Liver (tissue), 9 donors: ENCODE data around the gene WDR44. TPM values are rescaled to one million over a fixed set of nuclear protein-coding genes. Genes with fewer than 3 reads are reported as not detected.

ENCODE experiments used
- DNase-seq: peaks from one replicate; pipeline ENCODE4 v3.0.0-alpha.2; 2017; ENCODE audit warnings: low spot score
- H3K27ac ChIP-seq, 2 donors: one replicate each; pipeline ENCODE4 v1.7.0; 2013; ENCODE audit warnings: inconsistent platforms in 2 of 2, low read length in 2 of 2, control low read depth in 1 of 2, low read depth in 1 of 2, mild to moderate bottlenecking in 1 of 2
- H3K27me3 ChIP-seq, 4 donors: one replicate each; pipeline versions ENCODE4 v1.6.1 to v1.7.0; 2013; ENCODE audit warnings: low read length in 3 of 4, inconsistent platforms in 1 of 4, mild to moderate bottlenecking in 1 of 4, moderate library complexity in 1 of 4; ENCODE audit not compliant: control insufficient read depth in 4 of 4, insufficient read depth in 4 of 4
- H3K36me3 ChIP-seq, 4 donors: one replicate each; pipeline versions ENCODE4 v1.6.1 to v1.7.0; 2013; ENCODE audit warnings: low read length in 3 of 4, mild to moderate bottlenecking in 3 of 4, low read depth in 1 of 4, moderate library complexity in 1 of 4; ENCODE audit not compliant: control insufficient read depth in 4 of 4, insufficient read depth in 3 of 4
- H3K4me1 ChIP-seq, 4 donors: one replicate each; pipeline versions ENCODE4 v1.6.1 to v1.7.0; 2013; ENCODE audit warnings: low read length in 3 of 4, mild to moderate bottlenecking in 3 of 4, moderate library complexity in 1 of 4; ENCODE audit not compliant: control insufficient read depth in 4 of 4, insufficient read depth in 4 of 4
- H3K4me3 ChIP-seq, 3 donors: one replicate each; pipeline versions ENCODE4 v1.6.1 to v1.7.0; 2013; ENCODE audit warnings: low read length in 3 of 3, control low read depth in 1 of 3, low read depth in 1 of 3, mild to moderate bottlenecking in 1 of 3
- H3K9ac ChIP-seq, 2 donors: one replicate each; pipeline ENCODE4 v1.7.0; 2013; ENCODE audit warnings: low read length in 2 of 2, mild to moderate bottlenecking in 2 of 2, moderate library complexity in 2 of 2, control low read depth in 1 of 2, low read depth in 1 of 2
- H3K9me3 ChIP-seq, 4 donors: one replicate each; pipeline versions ENCODE4 v1.6.1 to v1.7.0; 2013; ENCODE audit warnings: low read length in 3 of 4; ENCODE audit not compliant: control insufficient read depth in 4 of 4
- EGR1 ChIP-seq, 2 donors: IDR thresholded peaks; 2 replicates each; pipeline ENCODE4 v1.6.1; 2016 to 2018; ENCODE audit warnings: antibody characterized with exemption in 2 of 2, low read depth in 2 of 2
- FOXA1 ChIP-seq: IDR thresholded peaks from 2 replicates; pipeline ENCODE4 v1.6.1; 2016; ENCODE audit warnings: antibody characterized with exemption
- FOXA2 ChIP-seq: IDR thresholded peaks from 2 replicates; pipeline ENCODE4 v1.6.1; 2016; ENCODE audit warnings: antibody characterized with exemption
- GABPA ChIP-seq, 2 donors: IDR thresholded peaks in 1 of 2; conservative IDR thresholded peaks in 1 of 2; 2 replicates each; pipeline ENCODE4 v1.6.1; 2016; ENCODE audit warnings: antibody characterized with exemption in 2 of 2, mild to moderate bottlenecking in 1 of 2, moderate library complexity in 1 of 2
- HNF4A ChIP-seq, 2 donors: conservative IDR thresholded peaks; 2 replicates each; pipeline ENCODE4 v1.6.1; 2016; ENCODE audit warnings: antibody characterized with exemption in 2 of 2, mild to moderate bottlenecking in 2 of 2
- HNF4G ChIP-seq: IDR thresholded peaks from 2 replicates; pipeline ENCODE4 v1.6.1; 2016; ENCODE audit warnings: antibody characterized with exemption
- JUND ChIP-seq, 2 donors: IDR thresholded peaks; 2 replicates each; pipeline ENCODE4 v1.6.1; 2016; ENCODE audit warnings: antibody characterized with exemption in 2 of 2
- MAX ChIP-seq: IDR thresholded peaks from 2 replicates; pipeline ENCODE4 v1.6.1; 2016; ENCODE audit warnings: antibody characterized with exemption
- RAD21 ChIP-seq, 2 donors: IDR thresholded peaks; 2 replicates each; pipeline ENCODE4 v1.6.1; 2016; ENCODE audit warnings: antibody characterized with exemption in 2 of 2, mild to moderate bottlenecking in 2 of 2
- RXRA ChIP-seq, 2 donors: IDR thresholded peaks; 2 replicates each; pipeline ENCODE4 v1.6.1; 2017 to 2018; ENCODE audit warnings: antibody characterized with exemption in 2 of 2, mild to moderate bottlenecking in 1 of 2
- SP1 ChIP-seq: IDR thresholded peaks from 2 replicates; pipeline ENCODE4 v1.6.1; 2018; ENCODE audit warnings: antibody characterized with exemption, mild to moderate bottlenecking
- TAF1 ChIP-seq: conservative IDR thresholded peaks from 2 replicates; pipeline ENCODE4 v1.6.1; 2016; ENCODE audit warnings: antibody characterized with exemption, mild to moderate bottlenecking
- YY1 ChIP-seq: IDR thresholded peaks from 2 replicates; pipeline ENCODE4 v1.6.1; 2016; ENCODE audit warnings: antibody characterized with exemption, mild to moderate bottlenecking
- whole genome bisulfite sequencing: extraction: QIAGEN DNeasy Blood & Tissue Kit; methylation state at CpG from one replicate; pipeline ENCODE4 v1.1.7; 2013; 5-methylcytosine and 5-hydroxymethylcytosine counted together
- polyA plus RNA-seq, 2 donors: library from polyadenylated mRNA; stranded (reverse) in 1 of 2; unstranded in 1 of 2; fragments of 200-250 nt in 1 of 2; fragments of >200 nt in 1 of 2; fragmentation: Nextera tagmentation in 1 of 2; extraction: Ambion mirVana in 1 of 2; gene quantifications; one replicate each; pipeline versions ENCODE4 v1.2.1 to v1.2.3, GENCODE V29; 2013 to 2015
- total RNA-seq, 2 donors: library from RNA; depleted of rRNA; stranded (reverse); fragments of >200 nt; gene quantifications; one replicate each; pipeline ENCODE4 v1.2.3, GENCODE V29; 2014
- TF ChIP-seq, protein P1 (sequence below): fragments of 150-350 bp; IDR thresholded peaks from 2 replicates; pipeline ENCODE4 v1.5.1; 2017; ENCODE audit warnings: improper control_type of control experiment, low read depth, low read length; ENCODE audit not compliant: missing input control
- TF ChIP-seq, protein P2 (sequence below): IDR thresholded peaks from 2 replicates; pipeline ENCODE4 v1.6.1; 2016; ENCODE audit warnings: antibody characterized with exemption
- TF ChIP-seq, protein P3 (sequence below): IDR thresholded peaks from 2 replicates; pipeline ENCODE4 v1.6.1; 2016; ENCODE audit warnings: antibody characterized with exemption, mild to moderate bottlenecking
- donor health status: healthy.
- donor health status: healthy.
- donor health status: healthy.
- donor health status: healthy.
- donor health status: healthy.

WDR44 gene
- total and polyA plus RNA-seq, 4 donors, result 3.9 to 7.5 (median 5.5) TPM

- H3K9ac ChIP-seq, result no peak overlapping the region
- TF ChIP-seq TAF1, result no peak
- TF ChIP-seq HNF4G, result no peak
- TF ChIP-seq EGR1 (IDR thresholded peaks at IDR 0.05; ENCODE audit: low read depth in 2 of 2), result no peak
- TF ChIP-seq RXRA (IDR thresholded peaks at IDR 0.05), result no peak
- TF ChIP-seq FOXA1, result no peak
- TF ChIP-seq MAX, result no peak
- no peak for TF ChIP-seq SP1
- TF ChIP-seq FOXA2, result no peak
- TF ChIP-seq GABPA (IDR thresholded peaks at IDR 0.05 in 1 of 2, conservative IDR thresholded peaks at IDR 0.05 in 1 of 2), result no peak
- TF ChIP-seq RAD21 (IDR thresholded peaks at IDR 0.05), result no peak
- no peak for TF ChIP-seq HNF4A (conservative IDR thresholded peaks at IDR 0.05)
- TF ChIP-seq, protein P1, sequence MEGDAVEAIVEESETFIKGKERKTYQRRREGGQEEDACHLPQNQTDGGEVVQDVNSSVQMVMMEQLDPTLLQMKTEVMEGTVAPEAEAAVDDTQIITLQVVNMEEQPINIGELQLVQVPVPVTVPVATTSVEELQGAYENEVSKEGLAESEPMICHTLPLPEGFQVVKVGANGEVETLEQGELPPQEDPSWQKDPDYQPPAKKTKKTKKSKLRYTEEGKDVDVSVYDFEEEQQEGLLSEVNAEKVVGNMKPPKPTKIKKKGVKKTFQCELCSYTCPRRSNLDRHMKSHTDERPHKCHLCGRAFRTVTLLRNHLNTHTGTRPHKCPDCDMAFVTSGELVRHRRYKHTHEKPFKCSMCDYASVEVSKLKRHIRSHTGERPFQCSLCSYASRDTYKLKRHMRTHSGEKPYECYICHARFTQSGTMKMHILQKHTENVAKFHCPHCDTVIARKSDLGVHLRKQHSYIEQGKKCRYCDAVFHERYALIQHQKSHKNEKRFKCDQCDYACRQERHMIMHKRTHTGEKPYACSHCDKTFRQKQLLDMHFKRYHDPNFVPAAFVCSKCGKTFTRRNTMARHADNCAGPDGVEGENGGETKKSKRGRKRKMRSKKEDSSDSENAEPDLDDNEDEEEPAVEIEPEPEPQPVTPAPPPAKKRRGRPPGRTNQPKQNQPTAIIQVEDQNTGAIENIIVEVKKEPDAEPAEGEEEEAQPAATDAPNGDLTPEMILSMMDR, result no peak
- TF ChIP-seq YY1, result no peak
- TF ChIP-seq JUND (IDR thresholded peaks at IDR 0.05), result no peak
- TF ChIP-seq, protein P2, sequence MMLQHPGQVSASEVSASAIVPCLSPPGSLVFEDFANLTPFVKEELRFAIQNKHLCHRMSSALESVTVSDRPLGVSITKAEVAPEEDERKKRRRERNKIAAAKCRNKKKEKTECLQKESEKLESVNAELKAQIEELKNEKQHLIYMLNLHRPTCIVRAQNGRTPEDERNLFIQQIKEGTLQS, result no peak
- DNase-seq, result no peak
- H3K4me3 ChIP-seq, result no peak overlapping the region
- no peak overlapping the region for H3K27ac ChIP-seq
- no peaks in the 10 kb centered on the region for H3K27me3 ChIP-seq
- WGBS, result 78% methylated on average over 6 of the region's 6 CpGs
- H3K36me3 ChIP-seq, result no peaks in the 10 kb centered on the region
- peaks cover 0 to 5% (median under 1%) of the 10 kb centered on the region in 4 donors for H3K9me3 ChIP-seq
- no peaks in the 10 kb centered on the region for H3K4me1 ChIP-seq
Measured at GRCh38 chrX:118474586-118474985, 128.7 kb downstream of the WDR44 start.

- H3K36me3 ChIP-seq, result no peaks in the 10 kb centered on the region
- no peak overlapping the region for H3K27ac ChIP-seq
- no peak for DNase-seq
- TF ChIP-seq, protein P3, sequence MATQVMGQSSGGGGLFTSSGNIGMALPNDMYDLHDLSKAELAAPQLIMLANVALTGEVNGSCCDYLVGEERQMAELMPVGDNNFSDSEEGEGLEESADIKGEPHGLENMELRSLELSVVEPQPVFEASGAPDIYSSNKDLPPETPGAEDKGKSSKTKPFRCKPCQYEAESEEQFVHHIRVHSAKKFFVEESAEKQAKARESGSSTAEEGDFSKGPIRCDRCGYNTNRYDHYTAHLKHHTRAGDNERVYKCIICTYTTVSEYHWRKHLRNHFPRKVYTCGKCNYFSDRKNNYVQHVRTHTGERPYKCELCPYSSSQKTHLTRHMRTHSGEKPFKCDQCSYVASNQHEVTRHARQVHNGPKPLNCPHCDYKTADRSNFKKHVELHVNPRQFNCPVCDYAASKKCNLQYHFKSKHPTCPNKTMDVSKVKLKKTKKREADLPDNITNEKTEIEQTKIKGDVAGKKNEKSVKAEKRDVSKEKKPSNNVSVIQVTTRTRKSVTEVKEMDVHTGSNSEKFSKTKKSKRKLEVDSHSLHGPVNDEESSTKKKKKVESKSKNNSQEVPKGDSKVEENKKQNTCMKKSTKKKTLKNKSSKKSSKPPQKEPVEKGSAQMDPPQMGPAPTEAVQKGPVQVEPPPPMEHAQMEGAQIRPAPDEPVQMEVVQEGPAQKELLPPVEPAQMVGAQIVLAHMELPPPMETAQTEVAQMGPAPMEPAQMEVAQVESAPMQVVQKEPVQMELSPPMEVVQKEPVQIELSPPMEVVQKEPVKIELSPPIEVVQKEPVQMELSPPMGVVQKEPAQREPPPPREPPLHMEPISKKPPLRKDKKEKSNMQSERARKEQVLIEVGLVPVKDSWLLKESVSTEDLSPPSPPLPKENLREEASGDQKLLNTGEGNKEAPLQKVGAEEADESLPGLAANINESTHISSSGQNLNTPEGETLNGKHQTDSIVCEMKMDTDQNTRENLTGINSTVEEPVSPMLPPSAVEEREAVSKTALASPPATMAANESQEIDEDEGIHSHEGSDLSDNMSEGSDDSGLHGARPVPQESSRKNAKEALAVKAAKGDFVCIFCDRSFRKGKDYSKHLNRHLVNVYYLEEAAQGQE, result no peak
- no peak for TF ChIP-seq RAD21 (IDR thresholded peaks at IDR 0.05)
- no peak for TF ChIP-seq YY1
- TF ChIP-seq, protein P1, result no peak
- no peak for TF ChIP-seq SP1
- TF ChIP-seq JUND (IDR thresholded peaks at IDR 0.05), result no peak
- TF ChIP-seq GABPA (IDR thresholded peaks at IDR 0.05 in 1 of 2, conservative IDR thresholded peaks at IDR 0.05 in 1 of 2), result no peak
- TF ChIP-seq TAF1, result no peak
- TF ChIP-seq RXRA (IDR thresholded peaks at IDR 0.05), result no peak
- TF ChIP-seq MAX, result no peak
- no peak for TF ChIP-seq HNF4G
- TF ChIP-seq FOXA2, result no peak
- H3K9ac ChIP-seq, result no peak overlapping the region
- WGBS, result 94% methylated on average over 4 of the region's 4 CpGs
- no peaks in the 10 kb centered on the region for H3K4me1 ChIP-seq
- H3K27me3 ChIP-seq, result no peaks in the 10 kb centered on the region
- peaks cover 0 to 2% (median under 1%) of the 10 kb centered on the region in 4 donors for H3K9me3 ChIP-seq
- no peak overlapping the region for H3K4me3 ChIP-seq
Measured at GRCh38 chrX:118475903-118476302, 130.0 kb downstream of the WDR44 start.
